ENCODE results near the gene C3.
"Not testable (repeated sequence)": the region's sequence is repeated elsewhere in the genome, so short reads cannot be mapped to it uniquely, and the experiment has no call there.

C3 gene

GRCh38 chr19:6766357-6767080 lies 46.1 kb upstream of the C3 start:
- CTCF ChIA-PET: interaction anchor here (1.7 kb wide), 1 partner anchor 14 kb away, joined by 4 read pairs; no protein-coding TSS in a partner anchor
- no peak for DNase-seq (ENCODE audit: extremely low spot score)
- TF ChIP-seq CTCF (IDR thresholded peaks at IDR 0.05; ENCODE audit: control extremely low read depth, extremely low read depth, low read depth, missing control alignments): no peak
- POLR2A ChIA-PET: no interaction called here

GRCh38 chr19:6765738-6766356 lies 45.4 kb upstream of the C3 start:
- ChIA-PET CTCF (no interaction called here), POLR2A (no interaction called here)
- no peak for DNase-seq (ENCODE audit: extremely low spot score)
- no peak for TF ChIP-seq CTCF (IDR thresholded peaks at IDR 0.05; ENCODE audit: control extremely low read depth, extremely low read depth, low read depth, missing control alignments)

- DNase-seq (ENCODE audit: extremely low spot score); POLR2A ChIA-PET; CTCF ChIA-PET: not testable (repeated sequence)
Measured at GRCh38 chr19:6762253-6762797, 41.9 kb upstream of the C3 start.

GRCh38 chr19:6761053-6761676 lies 40.7 kb upstream of the C3 start:
- no peak for DNase-seq (ENCODE audit: extremely low spot score)
- POLR2A ChIA-PET: interaction anchor here (0.6 kb wide), 1 partner anchor 56 kb away, joined by 4 read pairs; no protein-coding TSS in a partner anchor
- no peak for TF ChIP-seq CTCF (IDR thresholded peaks at IDR 0.05; ENCODE audit: control extremely low read depth, extremely low read depth, low read depth, missing control alignments)
- CTCF ChIA-PET: interaction anchor here (0.7 to 2.9 kb wide), 7 partner anchors 8 to 280 kb away, joined by 3 to 12 read pairs (median 5); partner anchors contain the start of genes DENND1C, GPR108 and VAV1

GRCh38 chr19:6760606-6761005 lies 40.2 kb upstream of the C3 start:
- no peak for TF ChIP-seq CTCF (IDR thresholded peaks at IDR 0.05; ENCODE audit: control extremely low read depth, extremely low read depth, low read depth, missing control alignments)
- DNase-seq (ENCODE audit: extremely low spot score): no peak
- ChIA-PET POLR2A (interaction anchor here (0.6 kb wide), 1 partner anchor 56 kb away, joined by 4 read pairs; no protein-coding TSS in a partner anchor), CTCF (interaction anchor here (1.0 to 2.9 kb wide), 5 partner anchors 9 to 102 kb away, joined by 3 to 12 read pairs (median 6); partner anchors contain the start of genes GPR108 and VAV1)

- POLR2A ChIA-PET: interaction anchor here (0.7 kb wide), 1 partner anchor 9 kb away, joined by 4 read pairs; no protein-coding TSS in a partner anchor
- no peak for DNase-seq (ENCODE audit: extremely low spot score)
- CTCF ChIA-PET: interaction anchor here (0.8 to 4.3 kb wide), 7 partner anchors 10 to 239 kb away, joined by 3 to 14 read pairs (median 4); partner anchors contain the start of genes GPR108 and VAV1
- no peak for TF ChIP-seq CTCF (IDR thresholded peaks at IDR 0.05; ENCODE audit: control extremely low read depth, extremely low read depth, low read depth, missing control alignments)
Measured at GRCh38 chr19:6754653-6755463, 34.4 kb upstream of the C3 start.

Data from GM10248 (cell line).